SK-N-SH (cell line): ENCODE measurements around the gene TMEM238L. TPM values are rescaled to one million over a fixed set of nuclear protein-coding genes. Genes with fewer than 3 reads are reported as not detected.

ENCODE experiments used
- CTCF ChIA-PET: fragments of 300-600, 350-600 bp; formaldehyde crosslinking; extraction: SDS; loops from one replicate; lab custom pipeline; 2021; lab: Yijun Ruan, JAX
- POLR2A ChIA-PET: fragments of 350-600 bp; sonication (Branson Sonifier 250); formaldehyde crosslinking; extraction: SDS; loops from one replicate; lab custom pipeline; 2020; ENCODE audit warnings: antibody characterized with exemption, inconsistent platforms; lab: Yijun Ruan, JAX
- DNase-seq: peaks from one replicate; pipeline ENCODE4 v3.0.0; 2012
- H2AFZ ChIP-seq: fragments of 200-600 bp; sonication (generic); 2 replicates; pipeline ENCODE4 v1.8.1; 2016; ENCODE audit warnings: antibody characterized with exemption, mild to moderate bottlenecking, low read depth
- H3F3A ChIP-seq: fragments of 200-600 bp; sonication (generic); replicated peaks from 2 replicates; pipeline ENCODE3; 2016; ENCODE audit warnings: antibody characterized with exemption, mild to moderate bottlenecking; ENCODE audit not compliant: insufficient read depth
- H3K27ac ChIP-seq, 2 experiments: fragments of 200-500 bp in 1 of 2; fragments of 200-600 bp in 1 of 2; sonication (Bioruptor generic) in 1 of 2; sonication (generic), shearing (Covaris generic) in 1 of 2; 2 replicates each; pipeline versions ENCODE4 v1.5.1 to v1.6.1; 2014 to 2016; ENCODE audit warnings: low read depth in 2 of 2, inconsistent platforms in 1 of 2, low read length in 1 of 2, mild to moderate bottlenecking in 1 of 2, mixed read lengths in 1 of 2
- H3K27me3 ChIP-seq: fragments of 200-600 bp; sonication (generic), shearing (Covaris generic); 2 replicates; pipeline ENCODE4 v1.6.1; 2016; ENCODE audit warnings: mixed run types; ENCODE audit not compliant: insufficient read depth
- H3K36me3 ChIP-seq, 2 experiments: fragments of 200-500 bp in 1 of 2; fragments of 200-600 bp in 1 of 2; sonication (Bioruptor generic) in 1 of 2; sonication (generic) in 1 of 2; replicated peaks in 1 of 2; 2 replicates each; pipeline versions ENCODE3 to v1.5.1; 2014 to 2016; ENCODE audit warnings: low read length in 1 of 2, mild to moderate bottlenecking in 1 of 2; ENCODE audit not compliant: insufficient read depth in 2 of 2, control insufficient read depth in 1 of 2
- H3K4me1 ChIP-seq, 2 experiments: fragments of 200-500 bp in 1 of 2; fragments of 200-600 bp in 1 of 2; sonication (Bioruptor generic) in 1 of 2; sonication (generic), shearing (Covaris generic) in 1 of 2; 2 replicates each; pipeline versions ENCODE4 v1.5.1 to v1.6.1; 2014 to 2016; ENCODE audit warnings: low read depth in 1 of 2, low read length in 1 of 2, mixed run types in 1 of 2; ENCODE audit not compliant: insufficient read depth in 2 of 2, control insufficient read depth in 1 of 2
- H3K4me2 ChIP-seq: fragments of 200-600 bp; sonication (generic), shearing (Covaris generic); 2 replicates; pipeline ENCODE4 v1.6.1; 2017; ENCODE audit warnings: mixed run types
- H3K4me3 ChIP-seq, 2 experiments: fragments of 200-500 bp in 1 of 2; fragments of 200-600 bp in 1 of 2; sonication (Bioruptor generic) in 1 of 2; sonication (generic), shearing (Covaris generic) in 1 of 2; 2 replicates each; pipeline versions ENCODE4 v1.5.1 to v1.8.1; 2014 to 2016; ENCODE audit warnings: low read depth in 2 of 2, inconsistent platforms in 1 of 2, low read length in 1 of 2, mild to moderate bottlenecking in 1 of 2, mixed read lengths in 1 of 2, moderate library complexity in 1 of 2
- H3K79me2 ChIP-seq: fragments of 200-600 bp; sonication (generic); 2 replicates; pipeline ENCODE4 v1.8.1; 2017; ENCODE audit warnings: mild to moderate bottlenecking; ENCODE audit not compliant: insufficient read depth
- H3K9ac ChIP-seq: fragments of 200-600 bp; sonication (generic); 2 replicates; pipeline ENCODE4 v1.6.1; 2017; ENCODE audit warnings: mixed run types
- H3K9me2 ChIP-seq: fragments of 200-600 bp; sonication (generic); 2 replicates; pipeline ENCODE4 v1.6.1; 2017; ENCODE audit warnings: mixed run types
- H3K9me3 ChIP-seq: fragments of 200-600 bp; sonication (generic); 2 replicates; pipeline ENCODE4 v1.6.1; 2017; ENCODE audit warnings: mixed run types, mild to moderate bottlenecking, moderate library complexity
- H4K20me1 ChIP-seq: fragments of 200-600 bp; sonication (generic); 2 replicates; pipeline ENCODE4 v1.6.1; 2017; ENCODE audit warnings: mild to moderate bottlenecking, mixed run types; ENCODE audit not compliant: insufficient read depth
- CHD2 ChIP-seq: fragments of 150-350 bp; IDR thresholded peaks from 2 replicates; pipeline ENCODE4 v1.6.1; 2018; ENCODE audit warnings: low read length; ENCODE audit not compliant: partially characterized antibody
- EZH2phosphoT487 ChIP-seq: fragments of 200-600 bp; sonication (generic); IDR thresholded peaks from 2 replicates; pipeline ENCODE4 v1.6.1; 2017; ENCODE audit warnings: low read depth, mixed run types, mild to moderate bottlenecking, antibody characterized with exemption, moderate library complexity, borderline replicate concordance
- GABPA ChIP-seq: IDR thresholded peaks from 2 replicates; pipeline ENCODE4 v1.4.0; 2012; ENCODE audit warnings: low read depth, mild to moderate bottlenecking
- MEF2A ChIP-seq: IDR thresholded peaks from 2 replicates; pipeline ENCODE4 v1.4.0; 2012; ENCODE audit warnings: low read depth, borderline replicate concordance
- NFIC ChIP-seq: IDR thresholded peaks from 2 replicates; pipeline ENCODE4 v1.4.0; 2012; ENCODE audit warnings: borderline replicate concordance
- NRF1 ChIP-seq: IDR thresholded peaks from 2 replicates; pipeline ENCODE4 v1.6.1; 2012; ENCODE audit warnings: low read depth, mild to moderate bottlenecking, low read length
- RAD21 ChIP-seq: IDR thresholded peaks from 2 replicates; pipeline ENCODE4 v1.6.1; 2012; ENCODE audit warnings: mild to moderate bottlenecking, low read length
- RXRA ChIP-seq: IDR thresholded peaks from 2 replicates; pipeline ENCODE4 v1.4.0; 2012; ENCODE audit warnings: low read depth, mild to moderate bottlenecking, borderline replicate concordance
- SIN3A ChIP-seq: IDR thresholded peaks from 2 replicates; pipeline ENCODE4 v1.6.1; 2012; ENCODE audit warnings: low read depth, mild to moderate bottlenecking, low read length, moderate library complexity, borderline replicate concordance
- TCF12 ChIP-seq: IDR thresholded peaks from 2 replicates; pipeline ENCODE4 v1.4.0; 2012
- YY1 ChIP-seq: IDR thresholded peaks from 2 replicates; pipeline ENCODE4 v1.4.0; 2012; ENCODE audit warnings: low read depth, mild to moderate bottlenecking
- WGBS: methylation state at CpG from one replicate; pipeline ENCODE4 v1.1.6; 2017; ENCODE audit warnings: low lambda C conversion rate; 5-methylcytosine and 5-hydroxymethylcytosine counted together
- polyA plus RNA-seq, 3 experiments: library from polyadenylated mRNA; depleted of rRNA; stranded (reverse); fragments of >200 nt; gene quantifications; 2 replicates each; pipeline ENCODE4 v1.2.3, GENCODE V29; 2012
- TF ChIP-seq, protein P1 (sequence below): IDR thresholded peaks from 2 replicates; pipeline ENCODE4 v1.4.0; 2012; ENCODE audit warnings: low read depth
- TF ChIP-seq, protein P2 (sequence below): fragments of 150-350 bp; IDR thresholded peaks from 2 replicates; pipeline ENCODE4 v1.6.1; 2016; ENCODE audit warnings: mild to moderate bottlenecking, low read depth, low read length
- TF ChIP-seq, protein P3 (sequence below): fragments of 150-350 bp; IDR thresholded peaks from 2 replicates; pipeline ENCODE4 v1.6.1; 2017; ENCODE audit warnings: antibody characterized with exemption, low read length, low read depth, borderline replicate concordance
- TF ChIP-seq, protein P4 (sequence below): IDR thresholded peaks from 2 replicates; pipeline ENCODE4; 2012
- TF ChIP-seq, protein P5 (sequence below): IDR thresholded peaks from 2 replicates; pipeline ENCODE4 v1.6.1; 2012; ENCODE audit warnings: mild to moderate bottlenecking, low read depth, low read length, moderate library complexity

Gene TMEM238L
- polyA plus RNA-seq, 1 of the 3 experiments (the other 2 are of a cell fraction), result not detected

DNA sequence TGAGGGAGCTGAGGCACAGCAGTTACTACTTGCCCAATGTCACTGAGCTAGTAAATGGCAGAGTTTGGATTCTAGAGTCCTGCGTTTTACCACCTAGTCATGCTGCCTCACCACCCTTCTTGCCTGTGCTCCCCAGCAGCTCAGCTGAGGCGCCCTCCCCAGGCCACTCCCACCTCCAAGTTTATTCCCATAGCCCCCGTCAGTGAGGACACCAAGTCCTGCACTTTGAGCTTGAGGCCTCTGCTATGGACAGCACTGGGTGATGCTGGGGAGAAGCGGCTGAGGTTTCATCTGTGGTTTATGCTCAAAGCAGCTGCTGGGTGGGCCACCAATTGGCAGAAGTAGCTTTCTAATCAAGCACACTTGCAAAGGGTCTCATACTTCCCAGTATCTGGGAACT is 36.7 kb downstream of the TMEM238L start:
- Histone ChIP-seq H4K20me1 (no peaks in the 10 kb centered on the region), H3K9ac (no peak overlapping the region), H3K79me2 (no peaks in the 10 kb centered on the region), H3K9me3 (no peaks in the 10 kb centered on the region), H3K27me3 (no peaks in the 10 kb centered on the region), H2AFZ (no peak overlapping the region), H3F3A (no peaks in the 10 kb centered on the region), H3K9me2 (no peaks in the 10 kb centered on the region), H3K4me2 (no peak overlapping the region), H3K27ac (no peak overlapping the region), H3K4me1 (peaks cover 0 to 10% of the 10 kb centered on the region in 2 experiments; a peak in 1 of 4 replicates), H3K4me3 (no peak overlapping the region), H3K36me3 (no peaks in the 10 kb centered on the region)
- ChIA-PET CTCF (interaction anchor here (0.6 to 2.1 kb wide), 6 partner anchors 10 to 78 kb away, joined by 3 to 13 read pairs (median 3); no protein-coding TSS in a partner anchor), POLR2A (no interaction called here)
- no peak for DNase-seq
- 39% methylated on average over 4 of the region's 4 CpGs for WGBS
- TF ChIP-seq, protein P1, sequence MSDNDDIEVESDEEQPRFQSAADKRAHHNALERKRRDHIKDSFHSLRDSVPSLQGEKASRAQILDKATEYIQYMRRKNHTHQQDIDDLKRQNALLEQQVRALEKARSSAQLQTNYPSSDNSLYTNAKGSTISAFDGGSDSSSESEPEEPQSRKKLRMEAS, result no peak
- TF ChIP-seq EZH2phosphoT487 (no peak), RAD21 (no peak), SIN3A (no peak), NRF1 (no peak), TCF12 (no peak), RXRA (no peak), CHD2 (no peak), GABPA (no peak), NFIC (no peak), YY1 (no peak), MEF2A (no peak)
- TF ChIP-seq, protein P2, sequence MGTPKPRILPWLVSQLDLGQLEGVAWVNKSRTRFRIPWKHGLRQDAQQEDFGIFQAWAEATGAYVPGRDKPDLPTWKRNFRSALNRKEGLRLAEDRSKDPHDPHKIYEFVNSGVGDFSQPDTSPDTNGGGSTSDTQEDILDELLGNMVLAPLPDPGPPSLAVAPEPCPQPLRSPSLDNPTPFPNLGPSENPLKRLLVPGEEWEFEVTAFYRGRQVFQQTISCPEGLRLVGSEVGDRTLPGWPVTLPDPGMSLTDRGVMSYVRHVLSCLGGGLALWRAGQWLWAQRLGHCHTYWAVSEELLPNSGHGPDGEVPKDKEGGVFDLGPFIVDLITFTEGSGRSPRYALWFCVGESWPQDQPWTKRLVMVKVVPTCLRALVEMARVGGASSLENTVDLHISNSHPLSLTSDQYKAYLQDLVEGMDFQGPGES, result no peak
- TF ChIP-seq, protein P3, sequence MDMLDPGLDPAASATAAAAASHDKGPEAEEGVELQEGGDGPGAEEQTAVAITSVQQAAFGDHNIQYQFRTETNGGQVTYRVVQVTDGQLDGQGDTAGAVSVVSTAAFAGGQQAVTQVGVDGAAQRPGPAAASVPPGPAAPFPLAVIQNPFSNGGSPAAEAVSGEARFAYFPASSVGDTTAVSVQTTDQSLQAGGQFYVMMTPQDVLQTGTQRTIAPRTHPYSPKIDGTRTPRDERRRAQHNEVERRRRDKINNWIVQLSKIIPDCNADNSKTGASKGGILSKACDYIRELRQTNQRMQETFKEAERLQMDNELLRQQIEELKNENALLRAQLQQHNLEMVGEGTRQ, result no peak
- TF ChIP-seq, protein P4, sequence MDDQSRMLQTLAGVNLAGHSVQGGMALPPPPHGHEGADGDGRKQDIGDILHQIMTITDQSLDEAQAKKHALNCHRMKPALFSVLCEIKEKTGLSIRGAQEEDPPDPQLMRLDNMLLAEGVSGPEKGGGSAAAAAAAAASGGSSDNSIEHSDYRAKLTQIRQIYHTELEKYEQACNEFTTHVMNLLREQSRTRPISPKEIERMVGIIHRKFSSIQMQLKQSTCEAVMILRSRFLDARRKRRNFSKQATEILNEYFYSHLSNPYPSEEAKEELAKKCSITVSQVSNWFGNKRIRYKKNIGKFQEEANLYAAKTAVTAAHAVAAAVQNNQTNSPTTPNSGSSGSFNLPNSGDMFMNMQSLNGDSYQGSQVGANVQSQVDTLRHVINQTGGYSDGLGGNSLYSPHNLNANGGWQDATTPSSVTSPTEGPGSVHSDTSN, result no peak
- TF ChIP-seq, protein P5, sequence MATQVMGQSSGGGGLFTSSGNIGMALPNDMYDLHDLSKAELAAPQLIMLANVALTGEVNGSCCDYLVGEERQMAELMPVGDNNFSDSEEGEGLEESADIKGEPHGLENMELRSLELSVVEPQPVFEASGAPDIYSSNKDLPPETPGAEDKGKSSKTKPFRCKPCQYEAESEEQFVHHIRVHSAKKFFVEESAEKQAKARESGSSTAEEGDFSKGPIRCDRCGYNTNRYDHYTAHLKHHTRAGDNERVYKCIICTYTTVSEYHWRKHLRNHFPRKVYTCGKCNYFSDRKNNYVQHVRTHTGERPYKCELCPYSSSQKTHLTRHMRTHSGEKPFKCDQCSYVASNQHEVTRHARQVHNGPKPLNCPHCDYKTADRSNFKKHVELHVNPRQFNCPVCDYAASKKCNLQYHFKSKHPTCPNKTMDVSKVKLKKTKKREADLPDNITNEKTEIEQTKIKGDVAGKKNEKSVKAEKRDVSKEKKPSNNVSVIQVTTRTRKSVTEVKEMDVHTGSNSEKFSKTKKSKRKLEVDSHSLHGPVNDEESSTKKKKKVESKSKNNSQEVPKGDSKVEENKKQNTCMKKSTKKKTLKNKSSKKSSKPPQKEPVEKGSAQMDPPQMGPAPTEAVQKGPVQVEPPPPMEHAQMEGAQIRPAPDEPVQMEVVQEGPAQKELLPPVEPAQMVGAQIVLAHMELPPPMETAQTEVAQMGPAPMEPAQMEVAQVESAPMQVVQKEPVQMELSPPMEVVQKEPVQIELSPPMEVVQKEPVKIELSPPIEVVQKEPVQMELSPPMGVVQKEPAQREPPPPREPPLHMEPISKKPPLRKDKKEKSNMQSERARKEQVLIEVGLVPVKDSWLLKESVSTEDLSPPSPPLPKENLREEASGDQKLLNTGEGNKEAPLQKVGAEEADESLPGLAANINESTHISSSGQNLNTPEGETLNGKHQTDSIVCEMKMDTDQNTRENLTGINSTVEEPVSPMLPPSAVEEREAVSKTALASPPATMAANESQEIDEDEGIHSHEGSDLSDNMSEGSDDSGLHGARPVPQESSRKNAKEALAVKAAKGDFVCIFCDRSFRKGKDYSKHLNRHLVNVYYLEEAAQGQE, result no peak
